NT2/D1 (cell line): ENCODE results near the gene NRXN3.

ENCODE experiments used
- DNase-seq: peaks from one replicate; pipeline ENCODE4 v3.0.0-alpha.2; 2011; ENCODE audit warnings: low read depth, low spot score
- H3K27me3 ChIP-seq: 2 replicates; pipeline ENCODE4 v1.6.0; 2011; ENCODE audit warnings: mild to moderate bottlenecking; ENCODE audit not compliant: insufficient read length, insufficient read depth
- H3K36me3 ChIP-seq: 2 replicates; pipeline ENCODE4 v1.6.1; 2011; ENCODE audit warnings: mild to moderate bottlenecking, low read length, mixed read lengths; ENCODE audit not compliant: insufficient read depth, insufficient read length
- H3K4me1 ChIP-seq: 2 replicates; pipeline ENCODE4 v1.5.1; 2011; ENCODE audit not compliant: insufficient read depth, insufficient read length
- H3K4me3 ChIP-seq: 2 replicates; pipeline ENCODE4 v1.5.1; 2011; ENCODE audit warnings: low read depth; ENCODE audit not compliant: insufficient read length
- H3K9ac ChIP-seq: 2 replicates; pipeline ENCODE4 v1.6.0; 2011; ENCODE audit warnings: low read depth; ENCODE audit not compliant: insufficient read length
- H3K9me3 ChIP-seq: 2 replicates; pipeline ENCODE4 v1.5.1; 2011; ENCODE audit warnings: mild to moderate bottlenecking, low read length; ENCODE audit not compliant: insufficient read depth
- SUZ12 ChIP-seq: IDR thresholded peaks from 2 replicates; pipeline ENCODE4 v1.6.1; 2011; ENCODE audit not compliant: insufficient read length, insufficient read depth; ENCODE audit errors: extremely low read depth
- YY1 ChIP-seq: IDR thresholded peaks from 2 replicates; pipeline ENCODE4 v1.6.1; 2011; ENCODE audit not compliant: insufficient read length, insufficient read depth
- ZNF274 ChIP-seq: IDR thresholded peaks from 2 replicates; pipeline ENCODE4 v1.6.1; 2011; ENCODE audit warnings: mild to moderate bottlenecking, low read depth, low read length

NRXN3 gene

DNA sequence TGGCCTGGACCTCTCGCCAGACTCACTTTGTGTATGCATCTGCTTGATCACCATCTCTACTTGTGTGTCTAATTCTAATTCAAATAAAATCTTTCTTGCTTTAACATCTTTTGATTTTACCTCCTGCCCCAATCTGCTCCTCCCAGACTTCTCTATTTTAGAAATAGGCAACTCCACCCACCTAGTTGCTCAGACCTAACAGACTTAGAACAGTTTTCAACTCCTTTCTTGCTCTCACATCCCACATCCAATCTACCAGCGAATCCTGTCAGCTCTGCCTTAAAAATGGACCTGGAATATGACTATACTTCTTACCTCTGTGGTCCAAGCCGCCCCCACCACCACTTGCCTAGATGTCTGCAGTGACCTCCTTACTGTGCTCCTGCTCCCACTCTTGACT lies 18.7 kb downstream of the NRXN3 start:
- Histone ChIP-seq H3K36me3 (no peaks in the 10 kb centered on the region), H3K27me3 (no peaks in the 10 kb centered on the region), H3K9me3 (no peaks in the 10 kb centered on the region), H3K4me1 (no peaks in the 10 kb centered on the region), H3K4me3 (no peak overlapping the region), H3K9ac (no peak overlapping the region)
- TF ChIP-seq SUZ12 (no peak), ZNF274 (no peak), YY1 (no peak)
- DNase-seq = no peak

DNA sequence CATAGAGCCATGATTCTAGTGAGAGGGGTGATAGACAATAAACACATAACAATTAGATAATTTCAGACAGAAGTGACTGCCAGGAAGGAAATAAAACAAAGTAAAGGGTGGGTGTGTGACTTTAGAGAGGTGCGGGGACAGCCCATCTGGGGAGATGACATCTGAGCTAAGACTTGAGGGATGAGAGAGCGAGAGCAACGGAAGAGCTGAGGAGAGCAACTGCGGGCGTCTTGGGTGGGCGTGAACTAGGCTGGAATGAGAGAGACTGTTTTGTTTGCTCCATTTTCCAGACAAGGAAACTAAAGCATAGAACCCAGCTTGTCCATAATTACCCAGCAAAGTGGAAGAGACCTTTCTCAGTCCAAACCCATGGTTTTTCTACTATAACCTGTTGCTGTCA lies 25.3 kb downstream of the NRXN3 start:
- H3K9ac ChIP-seq = no peak overlapping the region
- no peak for DNase-seq
- H3K4me3 ChIP-seq = no peak overlapping the region
- H3K9me3 ChIP-seq = peaks cover 6% of the 10 kb centered on the region; the same call in 1 of the 2 replicates
- no peak for TF ChIP-seq YY1
- no peak for TF ChIP-seq ZNF274
- TF ChIP-seq SUZ12 = no peak
- no peaks in the 10 kb centered on the region for H3K36me3 ChIP-seq
- no peaks in the 10 kb centered on the region for H3K27me3 ChIP-seq
- no peaks in the 10 kb centered on the region for H3K4me1 ChIP-seq

- Histone ChIP-seq H3K36me3 (no peaks in the 10 kb centered on the region), H3K9ac (no peak overlapping the region), H3K4me1 (no peaks in the 10 kb centered on the region), H3K9me3 (peaks cover 6% of the 10 kb centered on the region; the same call in 1 of the 2 replicates), H3K27me3 (no peaks in the 10 kb centered on the region), H3K4me3 (no peak overlapping the region)
- TF ChIP-seq YY1 = no peak
- no peak for TF ChIP-seq ZNF274
- TF ChIP-seq SUZ12 = no peak
- DNase-seq = no peak
These were observed 26.1 kb downstream of the NRXN3 start for GRCh38 chr14:78196323-78196722.

- Histone ChIP-seq H3K4me3 (no peak overlapping the region), H3K27me3 (no peaks in the 10 kb centered on the region), H3K9me3 (peaks cover 6% of the 10 kb centered on the region; the same call in 1 of the 2 replicates), H3K4me1 (no peaks in the 10 kb centered on the region), H3K9ac (no peak overlapping the region), H3K36me3 (no peaks in the 10 kb centered on the region)
- no peak for DNase-seq
- TF ChIP-seq YY1 (no peak), ZNF274 (no peak), SUZ12 (no peak)
These were observed 26.9 kb downstream of the NRXN3 start for GRCh38 chr14:78197051-78197450.

DNA sequence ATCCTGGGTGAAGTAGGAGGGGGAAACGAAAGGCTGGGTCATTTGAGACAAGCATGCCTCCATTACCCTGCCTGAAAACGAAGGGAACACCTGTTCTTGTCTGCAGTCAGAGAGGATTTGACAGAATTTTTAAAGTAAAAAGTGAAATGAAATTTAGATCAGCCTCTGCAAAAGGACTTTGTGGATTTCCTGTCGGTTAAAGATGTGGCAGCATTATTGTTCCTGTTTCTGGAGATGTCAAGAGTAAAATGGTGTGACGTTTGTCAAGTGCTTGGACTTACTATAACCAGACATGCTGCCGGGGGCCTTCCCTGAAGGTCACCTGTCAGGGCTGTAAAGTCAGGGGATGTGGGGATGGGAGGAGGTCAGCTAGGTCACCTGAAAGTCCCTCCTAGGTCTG lies 32.0 kb downstream of the NRXN3 start:
- no peak overlapping the region for H3K4me3 ChIP-seq
- peaks cover 6% of the 10 kb centered on the region; the same call in 1 of the 2 replicates for H3K9me3 ChIP-seq
- no peaks in the 10 kb centered on the region for H3K27me3 ChIP-seq
- H3K36me3 ChIP-seq = no peaks in the 10 kb centered on the region
- no peak for DNase-seq
- no peak overlapping the region for H3K9ac ChIP-seq
- TF ChIP-seq ZNF274 (no peak), SUZ12 (no peak), YY1 (no peak)
- H3K4me1 ChIP-seq = no peaks in the 10 kb centered on the region

DNA sequence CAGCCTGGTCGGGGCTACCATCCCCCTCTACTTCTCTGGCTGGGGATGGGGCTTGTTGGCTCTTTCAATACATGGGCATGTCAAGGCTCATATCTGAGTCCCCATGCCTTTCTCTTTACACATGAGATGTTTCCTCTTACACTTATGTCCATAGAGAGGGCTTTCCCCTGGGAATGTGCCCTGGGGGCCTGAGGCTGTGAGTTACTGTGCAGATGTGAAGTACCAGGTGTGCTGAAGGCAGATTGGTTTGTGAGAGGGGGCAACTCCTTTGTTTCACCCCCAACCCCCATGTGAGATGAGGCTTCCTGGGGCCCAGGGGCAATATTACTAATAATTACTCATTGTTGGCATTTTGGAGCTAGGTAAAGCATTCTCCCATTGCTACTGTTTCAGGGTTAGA lies 32.8 kb downstream of the NRXN3 start:
- Histone ChIP-seq H3K9me3 (peaks cover 3% of the 10 kb centered on the region; the same call in 1 of the 2 replicates), H3K36me3 (no peaks in the 10 kb centered on the region), H3K4me3 (no peak overlapping the region), H3K4me1 (no peaks in the 10 kb centered on the region), H3K9ac (no peak overlapping the region), H3K27me3 (no peaks in the 10 kb centered on the region)
- DNase-seq = no peak
- TF ChIP-seq ZNF274 (no peak), YY1 (no peak), SUZ12 (no peak)

DNA sequence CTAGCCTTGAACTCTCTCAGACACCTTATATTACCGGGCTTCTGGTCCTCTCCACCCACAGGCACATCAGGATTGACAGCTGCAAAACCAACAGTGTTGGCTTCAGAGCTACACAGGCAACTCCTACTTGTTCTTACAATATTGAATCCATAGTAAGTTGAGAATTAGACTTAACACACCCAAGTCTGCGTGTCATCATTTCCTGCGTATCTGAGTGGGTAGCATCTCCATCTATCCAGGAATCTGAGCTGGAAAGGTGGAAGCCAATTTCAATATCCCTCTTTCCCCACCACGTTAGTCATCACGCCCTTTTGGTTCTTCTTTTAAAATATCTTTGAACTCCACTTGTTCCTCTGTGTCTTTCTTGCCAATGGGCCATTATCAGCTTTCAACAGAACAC lies 37.2 kb downstream of the NRXN3 start:
- TF ChIP-seq SUZ12 (no peak), ZNF274 (no peak), YY1 (no peak)
- H3K27me3 ChIP-seq = no peaks in the 10 kb centered on the region
- no peaks in the 10 kb centered on the region for H3K4me1 ChIP-seq
- H3K9me3 ChIP-seq = 0 out of 2 replicates have a peak, but pooled peaks cover 3% of the 10 kb centered on the region
- H3K9ac ChIP-seq = no peak overlapping the region
- no peak overlapping the region for H3K4me3 ChIP-seq
- H3K36me3 ChIP-seq = no peaks in the 10 kb centered on the region
- no peak for DNase-seq
